HuH-7.5 (cell line): ENCODE measurements around the gene ANKS1B.
"Not testable (repeated sequence)": the region's sequence is repeated elsewhere in the genome, so short reads cannot be mapped to it uniquely, and the experiment has no call there.

Source experiments
- DNase-seq: peaks from one replicate; pipeline ENCODE4 v3.0.0; 2011; ENCODE audit warnings: low spot score

Gene ANKS1B

GRCh38 chr12:99984271-99985128 is at the start of gene ANKS1B:
TSS of gene ANKS1B (minus strand) at chr12:99984936. CDS start at chr12:99984237, 699 bp downstream.
- DNase-seq: peak; percentile 76

- DNase-seq: no peak
These were observed 47.1 kb upstream of the ANKS1B start for GRCh38 chr12:100031836-100032235.

GRCh38 chr12:100027671-100028070 is 42.9 kb upstream of the ANKS1B start:
- DNase-seq: no peak

GRCh38 chr12:100026241-100026640 is 41.5 kb upstream of the ANKS1B start:
- DNase-seq: no peak

GRCh38 chr12:100024974-100025555 is 40.3 kb upstream of the ANKS1B start:
- DNase-seq: no peak

- DNase-seq: no peak
These were observed 35.6 kb upstream of the ANKS1B start for GRCh38 chr12:100020370-100020769.

GRCh38 chr12:100017056-100017455 is 32.3 kb upstream of the ANKS1B start:
- no peak for DNase-seq

GRCh38 chr12:100016304-100016703 is 31.6 kb upstream of the ANKS1B start:
- DNase-seq: not testable (repeated sequence)

- not testable (repeated sequence) for DNase-seq
These were observed 21.1 kb upstream of the ANKS1B start for GRCh38 chr12:100005846-100006245.

GRCh38 chr12:99997806-99998205 is 13.1 kb upstream of the ANKS1B start:
- DNase-seq: no peak

- DNase-seq: peak; percentile 25
These were observed 11.4 kb upstream of the ANKS1B start for GRCh38 chr12:99996095-99996494.

GRCh38 chr12:99985631-99986030 is 895 bp upstream of the ANKS1B start:
- no peak for DNase-seq

GRCh38 chr12:99985129-99985570 is 414 bp upstream of the ANKS1B start:
- DNase-seq: no peak

- DNase-seq: peak; percentile 58
These were observed 1.1 kb downstream of the ANKS1B start for GRCh38 chr12:99983456-99984258.

GRCh38 chr12:99981639-99982190 is 3.0 kb downstream of the ANKS1B start:
- no peak for DNase-seq

- DNase-seq: no peak
These were observed 5.3 kb downstream of the ANKS1B start for GRCh38 chr12:99979471-99979870.

- no peak for DNase-seq
These were observed 6.6 kb downstream of the ANKS1B start for GRCh38 chr12:99978152-99978551.

GRCh38 chr12:99977550-99977949 is 7.2 kb downstream of the ANKS1B start:
- no peak for DNase-seq

- DNase-seq: no peak
These were observed 8.0 kb downstream of the ANKS1B start for GRCh38 chr12:99976762-99977161.

- DNase-seq: no peak
These were observed 9.4 kb downstream of the ANKS1B start for GRCh38 chr12:99975321-99975720.

GRCh38 chr12:99974146-99974545 is 10.6 kb downstream of the ANKS1B start:
- DNase-seq: no peak

GRCh38 chr12:99966429-99966828 is 18.3 kb downstream of the ANKS1B start:
- DNase-seq: no peak
